Measurements from ENCODE around the gene SLC6A16. TPM values are rescaled to one million over a fixed set of nuclear protein-coding genes. Genes with fewer than 3 reads are reported as not detected.

SLC6A16 gene
- total RNA-seq, 4 donors from 2014 or later, result 0.13 to 1.5 (median 0.56) TPM; not detected in 1

GRCh38 chr19:49361438-49362047 is 36.6 kb upstream of the SLC6A16 start:
- Histone ChIP-seq H3K27me3 (peaks cover 0 to 26% (median 0%) of the 10 kb centered on the region in 4 donors), H3K36me3 (peaks cover 0 to 28% (median 0%) of the 10 kb centered on the region in 3 donors), H3K27ac (peak overlapping the region; percentile 72 to 94 (median 94)), H3K4me1 (peaks cover 10 to 56% (median 15%) of the 10 kb centered on the region in 3 donors), H3K9me3 (no peaks in the 10 kb centered on the region), H3K4me3 (peak overlapping the region; percentile 37 to 81 (median 70))
- no peak for DNase-seq
- intact Hi-C loops (cut with DNase I), result no loop called here
- TF ChIP-seq POLR2A (IDR thresholded peaks at IDR 0.05), result peak in 1 of 4 donors; percentile 38
- TF ChIP-seq, protein P1, sequence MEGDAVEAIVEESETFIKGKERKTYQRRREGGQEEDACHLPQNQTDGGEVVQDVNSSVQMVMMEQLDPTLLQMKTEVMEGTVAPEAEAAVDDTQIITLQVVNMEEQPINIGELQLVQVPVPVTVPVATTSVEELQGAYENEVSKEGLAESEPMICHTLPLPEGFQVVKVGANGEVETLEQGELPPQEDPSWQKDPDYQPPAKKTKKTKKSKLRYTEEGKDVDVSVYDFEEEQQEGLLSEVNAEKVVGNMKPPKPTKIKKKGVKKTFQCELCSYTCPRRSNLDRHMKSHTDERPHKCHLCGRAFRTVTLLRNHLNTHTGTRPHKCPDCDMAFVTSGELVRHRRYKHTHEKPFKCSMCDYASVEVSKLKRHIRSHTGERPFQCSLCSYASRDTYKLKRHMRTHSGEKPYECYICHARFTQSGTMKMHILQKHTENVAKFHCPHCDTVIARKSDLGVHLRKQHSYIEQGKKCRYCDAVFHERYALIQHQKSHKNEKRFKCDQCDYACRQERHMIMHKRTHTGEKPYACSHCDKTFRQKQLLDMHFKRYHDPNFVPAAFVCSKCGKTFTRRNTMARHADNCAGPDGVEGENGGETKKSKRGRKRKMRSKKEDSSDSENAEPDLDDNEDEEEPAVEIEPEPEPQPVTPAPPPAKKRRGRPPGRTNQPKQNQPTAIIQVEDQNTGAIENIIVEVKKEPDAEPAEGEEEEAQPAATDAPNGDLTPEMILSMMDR (IDR thresholded peaks at IDR 0.05), result no peak
- 7 to 26% methylated on average over 3 to 6 of the region's 27 CpGs for WGBS, 2 donors

- intact Hi-C loops (cut with DNase I), result no loop called here
- Histone ChIP-seq H3K27ac (peak overlapping the region in 3 of 4 donors; percentile 93 to 94 (median 94)), H3K27me3 (peaks cover 0 to 26% (median 0%) of the 10 kb centered on the region in 4 donors), H3K9me3 (no peaks in the 10 kb centered on the region), H3K4me3 (no peak overlapping the region), H3K36me3 (peaks cover 0 to 34% (median 0%) of the 10 kb centered on the region in 3 donors), H3K4me1 (peaks cover 10 to 70% (median 21%) of the 10 kb centered on the region in 3 donors)
- 64 to 77% methylated on average over 8 to 15 of the region's 17 CpGs for whole genome bisulfite sequencing, 2 donors
- no peak for DNase-seq
- TF ChIP-seq, protein P1 (IDR thresholded peaks at IDR 0.05), result no peak
- TF ChIP-seq POLR2A (IDR thresholded peaks at IDR 0.05), result no peak
These were observed 35.1 kb upstream of the SLC6A16 start for GRCh38 chr19:49359851-49360820.

GRCh38 chr19:49357186-49357585 is 32.2 kb upstream of the SLC6A16 start:
- peak overlapping the region in 2 of 4 donors; percentile 42 to 62 for H3K27ac ChIP-seq
- TF ChIP-seq POLR2A (IDR thresholded peaks at IDR 0.05), result no peak
- TF ChIP-seq, protein P1 (IDR thresholded peaks at IDR 0.05), result no peak
- no peaks in the 10 kb centered on the region for H3K9me3 ChIP-seq
- H3K4me3 ChIP-seq, result no peak overlapping the region
- intact Hi-C loops (cut with DNase I), result no loop called here
- no peak for DNase-seq
- H3K36me3 ChIP-seq, result peaks cover 0 to 61% (median 0%) of the 10 kb centered on the region in 3 donors
- H3K4me1 ChIP-seq, result peaks cover 6 to 51% (median 6%) of the 10 kb centered on the region in 3 donors
- H3K27me3 ChIP-seq, result peaks cover 0 to 12% (median 0%) of the 10 kb centered on the region in 4 donors
- WGBS, 2 donors, result 85 to 91% methylated on average over 5 of the region's 9 CpGs

- H3K9me3 ChIP-seq, result no peaks in the 10 kb centered on the region
- TF ChIP-seq, protein P1 (IDR thresholded peaks at IDR 0.05), result no peak
- no peak for TF ChIP-seq POLR2A (IDR thresholded peaks at IDR 0.05)
- H3K4me3 ChIP-seq, result no peak overlapping the region
- intact Hi-C loops (cut with DNase I), result no loop called here
- H3K27ac ChIP-seq, result peak overlapping the region in 3 of 4 donors; percentile 42 to 63 (median 62)
- peaks cover 0 to 4% (median 0%) of the 10 kb centered on the region in 4 donors for H3K27me3 ChIP-seq
- WGBS, 2 donors, result 62 to 75% methylated on average over 7 of the region's 7 CpGs
- peaks cover 0 to 43% (median 6%) of the 10 kb centered on the region in 3 donors for H3K4me1 ChIP-seq
- DNase-seq, result no peak
- H3K36me3 ChIP-seq, result peaks cover 0 to 68% (median 0%) of the 10 kb centered on the region in 3 donors
These were observed 31.4 kb upstream of the SLC6A16 start for GRCh38 chr19:49356382-49356781.
